Measurements from ENCODE around the gene BDH1.
A peak's percentile ranks its signal among the peaks of the same experiment; 100 is the strongest.

Gene BDH1

GRCh38 chr3:197561926-197562325 lies 6.2 kb upstream of the BDH1 start:
- no peak overlapping the region for H3K4me2 ChIP-seq (ENCODE audit: low read length, poor library complexity, severe bottlenecking)
- no peak overlapping the region for H2AFZ ChIP-seq (ENCODE audit: low read depth, low read length)
- no peaks in the 10 kb centered on the region for H3K4me1 ChIP-seq (ENCODE audit: control insufficient read depth, insufficient read depth, low read depth, low read length)
- H3K23ac ChIP-seq (ENCODE audit: low read length in 2 of 2) = no peak overlapping the region
- H3K4ac ChIP-seq (ENCODE audit: low read depth in 1 of 2, low read length in 2 of 2) = no peak overlapping the region
- no peak overlapping the region for H2AK5ac ChIP-seq (ENCODE audit: low read length, severe bottlenecking)
- H3K36me3 ChIP-seq (ENCODE audit: control insufficient read depth in 1 of 2, insufficient read depth in 2 of 2, low read depth in 1 of 2, low read length in 2 of 2) = no peaks in the 10 kb centered on the region
- no peak for DNase-seq
- no peak overlapping the region for H3K9ac ChIP-seq (ENCODE audit: low read length)
- no peak overlapping the region for H4K91ac ChIP-seq (ENCODE audit: low read length)
- no peak overlapping the region for H2BK120ac ChIP-seq (ENCODE audit: low read depth, low read length)
- H3K14ac ChIP-seq (ENCODE audit: low read length in 2 of 2) = no peak overlapping the region
- H3K9me3 ChIP-seq (ENCODE audit: control insufficient read depth, low read length) = peaks cover 6% of the 10 kb centered on the region
- WGBS = 57% methylated on average over 4 of the region's 5 CpGs
- no peak overlapping the region for H3K4me3 ChIP-seq (ENCODE audit: insufficient read depth in 1 of 2, low read depth in 1 of 2, low read length in 2 of 2)
- no peak overlapping the region for H2BK5ac ChIP-seq (ENCODE audit: low read depth, low read length, poor library complexity, severe bottlenecking)
- H3K27me3 ChIP-seq (ENCODE audit: control insufficient read depth in 1 of 2, insufficient read depth in 1 of 2, low read length in 2 of 2) = peaks cover under 1 to 49% of the 10 kb centered on the region in 2 experiments
- H3K27ac ChIP-seq (ENCODE audit: low read length, poor library complexity, severe bottlenecking) = no peak overlapping the region
- H3K79me1 ChIP-seq (replicated peaks; ENCODE audit: low read length, poor library complexity, severe bottlenecking) = no peaks in the 10 kb centered on the region
- H4K8ac ChIP-seq (ENCODE audit: low read length) = no peak overlapping the region
- no peak overlapping the region for H3K18ac ChIP-seq (ENCODE audit: low read depth in 1 of 2, low read length in 2 of 2)
- H2BK15ac ChIP-seq (ENCODE audit: low read depth, poor library complexity, severe bottlenecking) = no peak overlapping the region
- no peak overlapping the region for H2BK12ac ChIP-seq (ENCODE audit: low read length in 2 of 2)

- H3K14ac ChIP-seq (ENCODE audit: low read length in 2 of 2) = no peak overlapping the region
- H2BK12ac ChIP-seq (ENCODE audit: low read length in 2 of 2) = no peak overlapping the region
- DNase-seq = no peak
- no peak overlapping the region for H3K4ac ChIP-seq (ENCODE audit: low read depth in 1 of 2, low read length in 2 of 2)
- no peaks in the 10 kb centered on the region for H3K36me3 ChIP-seq (ENCODE audit: control insufficient read depth in 1 of 2, insufficient read depth in 2 of 2, low read depth in 1 of 2, low read length in 2 of 2)
- H2BK15ac ChIP-seq (ENCODE audit: low read depth, poor library complexity, severe bottlenecking) = no peak overlapping the region
- H3K18ac ChIP-seq (ENCODE audit: low read depth in 1 of 2, low read length in 2 of 2) = no peak overlapping the region
- H3K79me1 ChIP-seq (replicated peaks; ENCODE audit: low read length, poor library complexity, severe bottlenecking) = peaks cover 4% of the 10 kb centered on the region
- H2BK120ac ChIP-seq (ENCODE audit: low read depth, low read length) = no peak overlapping the region
- H3K23ac ChIP-seq (ENCODE audit: low read length in 2 of 2) = no peak overlapping the region
- peaks cover 4% of the 10 kb centered on the region for H3K9me3 ChIP-seq (ENCODE audit: control insufficient read depth, low read length)
- no peak overlapping the region for H2AK5ac ChIP-seq (ENCODE audit: low read length, severe bottlenecking)
- no peak overlapping the region for H3K4me2 ChIP-seq (ENCODE audit: low read length, poor library complexity, severe bottlenecking)
- no peak overlapping the region for H3K27ac ChIP-seq (ENCODE audit: low read length, poor library complexity, severe bottlenecking)
- H2BK5ac ChIP-seq (ENCODE audit: low read depth, low read length, poor library complexity, severe bottlenecking) = no peak overlapping the region
- no peak overlapping the region for H2AFZ ChIP-seq (ENCODE audit: low read depth, low read length)
- no peak overlapping the region for H4K8ac ChIP-seq (ENCODE audit: low read length)
- 71% methylated on average over 3 of the region's 3 CpGs for WGBS
- H4K91ac ChIP-seq (ENCODE audit: low read length) = no peak overlapping the region
- H3K4me3 ChIP-seq (ENCODE audit: insufficient read depth in 1 of 2, low read depth in 1 of 2, low read length in 2 of 2) = no peak overlapping the region
- peaks cover 5 to 59% of the 10 kb centered on the region in 2 experiments for H3K27me3 ChIP-seq (ENCODE audit: control insufficient read depth in 1 of 2, insufficient read depth in 1 of 2, low read length in 2 of 2)
- H3K9ac ChIP-seq (ENCODE audit: low read length) = no peak overlapping the region
- H3K4me1 ChIP-seq (ENCODE audit: control insufficient read depth, insufficient read depth, low read depth, low read length) = peaks cover 10% of the 10 kb centered on the region
Observed at GRCh38 chr3:197559651-197560050, 3.9 kb upstream of the BDH1 start.

- DNase-seq = peak; percentile 98
- H2BK15ac ChIP-seq (ENCODE audit: low read depth, poor library complexity, severe bottlenecking) = peak overlapping the region; percentile 37
- under 1% methylated on average over 47 of the region's 60 CpGs for WGBS
Observed at GRCh38 chr3:197554562-197555280, 1.0 kb downstream of the BDH1 start.

GRCh38 chr3:197554196-197554561 lies 1.6 kb downstream of the BDH1 start:
- Histone ChIP-seq H3K4me2 (ENCODE audit: low read length, poor library complexity, severe bottlenecking) (peak overlapping the region; percentile 71), H3K4me1 (ENCODE audit: control insufficient read depth, insufficient read depth, low read depth, low read length) (peaks cover 19% of the 10 kb centered on the region), H2BK15ac (ENCODE audit: low read depth, poor library complexity, severe bottlenecking) (no peak overlapping the region), H2AFZ (ENCODE audit: low read depth, low read length) (peak overlapping the region; percentile 92), H2BK120ac (ENCODE audit: low read depth, low read length) (no peak overlapping the region), H3K9me3 (ENCODE audit: control insufficient read depth, low read length) (no peaks in the 10 kb centered on the region), H3K9ac (ENCODE audit: low read length) (peak overlapping the region; percentile 88), H3K14ac (ENCODE audit: low read length in 2 of 2) (no peak overlapping the region), H4K91ac (ENCODE audit: low read length) (no peak overlapping the region), H3K27me3 (ENCODE audit: control insufficient read depth in 1 of 2, insufficient read depth in 1 of 2, low read length in 2 of 2) (peaks cover 5 to 35% of the 10 kb centered on the region in 2 experiments), H3K4me3 (ENCODE audit: insufficient read depth in 1 of 2, low read depth in 1 of 2, low read length in 2 of 2) (peak overlapping the region; percentile 44 to 91), H3K23ac (ENCODE audit: low read length in 2 of 2) (no peak overlapping the region), H3K79me1 (replicated peaks; ENCODE audit: low read length, poor library complexity, severe bottlenecking) (peaks cover 17% of the 10 kb centered on the region), H2BK12ac (ENCODE audit: low read length in 2 of 2) (peak overlapping the region in 1 of 2 experiments; percentile 18), H3K4ac (ENCODE audit: low read depth in 1 of 2, low read length in 2 of 2) (peak overlapping the region; percentile 13 to 24), H3K18ac (ENCODE audit: low read depth in 1 of 2, low read length in 2 of 2) (peak overlapping the region; percentile 23 to 59), H4K8ac (ENCODE audit: low read length) (peak overlapping the region; percentile 41), H3K27ac (ENCODE audit: low read length, poor library complexity, severe bottlenecking) (peak overlapping the region; percentile 73), H3K36me3 (ENCODE audit: control insufficient read depth in 1 of 2, insufficient read depth in 2 of 2, low read depth in 1 of 2, low read length in 2 of 2) (no peaks in the 10 kb centered on the region), H2BK5ac (ENCODE audit: low read depth, low read length, poor library complexity, severe bottlenecking) (peak overlapping the region; percentile 54), H2AK5ac (ENCODE audit: low read length, severe bottlenecking) (peak overlapping the region; percentile 68)
- DNase-seq = no peak
- 46% methylated on average over 9 of the region's 10 CpGs for WGBS

More at GRCh38 chr3:197554562-197555280, 1.0 kb downstream of the BDH1 start:
- H2AK5ac ChIP-seq (ENCODE audit: low read length, severe bottlenecking) = no peak overlapping the region
- H3K4me1 ChIP-seq (ENCODE audit: control insufficient read depth, insufficient read depth, low read depth, low read length) = peaks cover 16% of the 10 kb centered on the region
- no peak overlapping the region for H4K91ac ChIP-seq (ENCODE audit: low read length)
- H2BK120ac ChIP-seq (ENCODE audit: low read depth, low read length) = no peak overlapping the region
- peaks cover 17% of the 10 kb centered on the region for H3K79me1 ChIP-seq (replicated peaks; ENCODE audit: low read length, poor library complexity, severe bottlenecking)
- H3K27ac ChIP-seq (ENCODE audit: low read length, poor library complexity, severe bottlenecking) = peak overlapping the region; percentile 73
- H3K9me3 ChIP-seq (ENCODE audit: control insufficient read depth, low read length) = no peaks in the 10 kb centered on the region
- H3K4me3 ChIP-seq (ENCODE audit: insufficient read depth in 1 of 2, low read depth in 1 of 2, low read length in 2 of 2) = peak overlapping the region; percentile 90 to 91
- no peak overlapping the region for H3K23ac ChIP-seq (ENCODE audit: low read length in 2 of 2)
- peaks cover 5 to 40% of the 10 kb centered on the region in 2 experiments for H3K27me3 ChIP-seq (ENCODE audit: control insufficient read depth in 1 of 2, insufficient read depth in 1 of 2, low read length in 2 of 2)
- H2BK5ac ChIP-seq (ENCODE audit: low read depth, low read length, poor library complexity, severe bottlenecking) = peak overlapping the region; percentile 54
- no peak overlapping the region for H3K4ac ChIP-seq (ENCODE audit: low read depth in 1 of 2, low read length in 2 of 2)
- H2AFZ ChIP-seq (ENCODE audit: low read depth, low read length) = peak overlapping the region; percentile 100
- peak overlapping the region; percentile 88 for H3K9ac ChIP-seq (ENCODE audit: low read length)
- H3K18ac ChIP-seq (ENCODE audit: low read depth in 1 of 2, low read length in 2 of 2) = peak overlapping the region; percentile 23 to 84
- H2BK12ac ChIP-seq (ENCODE audit: low read length in 2 of 2) = peak overlapping the region in 1 of 2 experiments; percentile 40
- peak overlapping the region; percentile 41 for H4K8ac ChIP-seq (ENCODE audit: low read length)
- peak overlapping the region; percentile 86 for H3K4me2 ChIP-seq (ENCODE audit: low read length, poor library complexity, severe bottlenecking)
- peak overlapping the region in 1 of 2 experiments; percentile 46 for H3K14ac ChIP-seq (ENCODE audit: low read length in 2 of 2)
- H3K36me3 ChIP-seq (ENCODE audit: control insufficient read depth in 1 of 2, insufficient read depth in 2 of 2, low read depth in 1 of 2, low read length in 2 of 2) = no peaks in the 10 kb centered on the region
